CD14-positive monocyte (primary cell): ENCODE results near the gene UNKL. TPM values are rescaled to one million over a fixed set of nuclear protein-coding genes. Genes with fewer than 3 reads are reported as not detected.

Experiments used
- DNase-seq, 3 donors: peaks; one replicate each; pipeline ENCODE4 v3.0.0-alpha.2; 2011 to 2022
- H2AFZ ChIP-seq: 2 replicates; pipeline ENCODE4 v1.6.0; 2012; ENCODE audit warnings: mild to moderate bottlenecking, low read depth, low read length, inconsistent platforms; ENCODE audit not compliant: insufficient read depth, poor library complexity, severe bottlenecking
- H3K27ac ChIP-seq, 2 donors: 1 replicate in 1 of 2; 2 replicates in 1 of 2; pipeline ENCODE4 v1.5.1; 2012 to 2013; ENCODE audit warnings: low read length in 2 of 2, control low read depth in 1 of 2, inconsistent platforms in 1 of 2, low read depth in 1 of 2, mild to moderate bottlenecking in 1 of 2
- H3K27me3 ChIP-seq, 2 donors: one replicate each; pipeline versions ENCODE4 v1.6.0 to v1.6.1; 2011 to 2013; ENCODE audit warnings: low read length in 2 of 2; ENCODE audit not compliant: control insufficient read depth in 2 of 2, insufficient read depth in 2 of 2
- H3K36me3 ChIP-seq, 2 donors: replicated peaks in 1 of 2; 1 replicate in 1 of 2; 2 replicates in 1 of 2; pipeline versions ENCODE4 v1.5.1 to v1.6.1; 2012 to 2013; ENCODE audit warnings: low read length in 2 of 2, control low read depth in 1 of 2, inconsistent platforms in 1 of 2, mild to moderate bottlenecking in 1 of 2; ENCODE audit not compliant: insufficient read depth in 2 of 2, control insufficient read depth in 1 of 2
- H3K4me1 ChIP-seq, 2 donors: 1 replicate in 1 of 2; 2 replicates in 1 of 2; pipeline versions ENCODE4 v1.5.1 to v1.6.1; 2012 to 2013; ENCODE audit warnings: low read length in 2 of 2, control low read depth in 1 of 2, inconsistent platforms in 1 of 2, mild to moderate bottlenecking in 1 of 2, moderate library complexity in 1 of 2; ENCODE audit not compliant: insufficient read depth in 2 of 2, control insufficient read depth in 1 of 2
- H3K4me2 ChIP-seq: replicated peaks from 2 replicates; pipeline ENCODE3; 2012; ENCODE audit warnings: low read length, moderate library complexity, mild to moderate bottlenecking; ENCODE audit not compliant: poor library complexity, severe bottlenecking; ENCODE audit errors: extremely low read depth
- H3K4me3 ChIP-seq, 3 experiments: fragments of 200-600 bp in 1 of 3; sonication (generic) in 1 of 3; replicated peaks in 1 of 3; 1 replicate in 2 of 3; 2 replicates in 1 of 3; pipeline ENCODE4 v1.5.1; 2011 to 2013; ENCODE audit warnings: low read length in 3 of 3, mild to moderate bottlenecking in 3 of 3, control low read depth in 2 of 3, low read depth in 2 of 3, inconsistent platforms in 1 of 3, moderate library complexity in 1 of 3
- H3K79me2 ChIP-seq: 2 replicates; pipeline ENCODE4 v1.6.0; 2012; ENCODE audit warnings: mild to moderate bottlenecking, control low read depth, inconsistent platforms, low read length, moderate library complexity; ENCODE audit not compliant: insufficient read depth
- H3K9ac ChIP-seq: 2 replicates; pipeline ENCODE4 v1.6.0; 2017; ENCODE audit warnings: low read length, mild to moderate bottlenecking; ENCODE audit not compliant: insufficient read depth, poor library complexity, severe bottlenecking
- H3K9me3 ChIP-seq, 2 donors: replicated peaks in 1 of 2; 1 replicate in 1 of 2; 2 replicates in 1 of 2; pipeline versions ENCODE4 v1.5.1 to v1.6.1; 2012 to 2013; ENCODE audit warnings: low read length in 2 of 2, control low read depth in 1 of 2; ENCODE audit not compliant: control insufficient read depth in 1 of 2, insufficient read depth in 1 of 2
- H4K20me1 ChIP-seq: 2 replicates; pipeline ENCODE4 v1.6.0; 2012; ENCODE audit warnings: mild to moderate bottlenecking, low read length, control low read depth, moderate library complexity; ENCODE audit not compliant: insufficient read depth
- H3K27ac Mint-ChIP-seq, 7 donors: one replicate each; pipeline ENCODE4 v1.8.0; 2020; ENCODE audit warnings: mild to moderate bottlenecking in 7 of 7, mixed read lengths in 7 of 7, moderate library complexity in 6 of 7, inconsistent platforms in 2 of 7
- H3K27me3 Mint-ChIP-seq, 3 donors: one replicate each; pipeline ENCODE4 v1.8.0; 2021 to 2022; ENCODE audit warnings: low read depth in 3 of 3, mild to moderate bottlenecking in 3 of 3, mixed read lengths in 3 of 3, moderate library complexity in 3 of 3, inconsistent platforms in 1 of 3
- H3K36me3 Mint-ChIP-seq, 2 donors: one replicate each; pipeline ENCODE4 v1.8.0; 2020; ENCODE audit warnings: mixed read lengths in 2 of 2, inconsistent platforms in 1 of 2, mild to moderate bottlenecking in 1 of 2
- H3K4me1 Mint-ChIP-seq: one replicate; pipeline ENCODE4 v1.8.0; 2020; ENCODE audit warnings: mild to moderate bottlenecking, mixed read lengths
- H3K4me3 Mint-ChIP-seq, 2 donors: one replicate each; pipeline ENCODE4 v1.8.0; 2020; ENCODE audit warnings: mild to moderate bottlenecking in 2 of 2, mixed read lengths in 2 of 2, moderate library complexity in 1 of 2
- H3K9me3 Mint-ChIP-seq, 7 donors: one replicate each; pipeline ENCODE4 v1.8.0; 2020 to 2022; ENCODE audit warnings: mixed read lengths in 7 of 7, mild to moderate bottlenecking in 6 of 7, moderate library complexity in 6 of 7, inconsistent platforms in 2 of 7
- CTCF ChIP-seq: fragments of 200-600 bp; IDR thresholded peaks from one replicate; pipeline ENCODE4 v1.8.0; 2022; ENCODE audit warnings: antibody characterized with exemption, mild to moderate bottlenecking
- WGBS: methylation state at CpG from one replicate; pipeline ENCODE4 v1.1.5; 2013; ENCODE audit warnings: missing lambda C conversion rate; ENCODE audit not compliant: insufficient coverage; 5-methylcytosine and 5-hydroxymethylcytosine counted together
- intact Hi-C, 2 donors: fragments of 100-400 bp; cut with micrococcal nuclease; formaldehyde crosslinking; loops; one replicate each; pipeline versions ENCODE4 v1.15.0 to v1.15.1; 2023
- polyA plus RNA-seq, 3 donors: library from polyadenylated mRNA; depleted of rRNA in 1 of 3; unstranded in 2 of 3; stranded (reverse) in 1 of 3; fragments of 300-500 nt in 2 of 3; fragments of >200 nt in 1 of 3; fragmentation: Illumina TruSeq in 2 of 3; gene quantifications; 1 replicate in 2 of 3; 2 replicates in 1 of 3; pipeline ENCODE4 v1.2.3, GENCODE V29; 2012 to 2021

Gene UNKL
- polyA plus RNA-seq, 3 donors, result 1.2 to 19.9 (median 2.2) TPM

- H3K9ac ChIP-seq, result no peak overlapping the region
- no peak overlapping the region for H2AFZ ChIP-seq
- Mint-ChIP-seq H3K9me3 (peaks cover 0 to 4% (median 1%) of the 10 kb centered on the region in 7 donors), H3K4me3 (no peak overlapping the region), H3K27me3 (peaks cover 1 to 3% (median 3%) of the 10 kb centered on the region in 3 donors), H3K36me3 (peaks cover 29 to 53% of the 10 kb centered on the region in 2 donors), H3K4me1 (no peaks in the 10 kb centered on the region), H3K27ac (no peak overlapping the region)
- peaks cover 0 to 1% of the 10 kb centered on the region in 2 donors for H3K9me3 ChIP-seq
- TF ChIP-seq CTCF, result no peak
- no peak overlapping the region for H3K27ac ChIP-seq
- no peak overlapping the region for H3K4me2 ChIP-seq
- H3K27me3 ChIP-seq, result no peaks in the 10 kb centered on the region
- H3K4me3 ChIP-seq, result no peak overlapping the region
- H4K20me1 ChIP-seq, result peaks cover 66% of the 10 kb centered on the region
- H3K79me2 ChIP-seq, result no peaks in the 10 kb centered on the region
- peaks cover 39 to 49% of the 10 kb centered on the region in 2 donors for H3K36me3 ChIP-seq
- 94% methylated on average over 11 of the region's 15 CpGs for WGBS
- no peak for DNase-seq
- no peaks in the 10 kb centered on the region for H3K4me1 ChIP-seq
- intact Hi-C loops, result no loop called here
These were observed 89.2 kb downstream of the UNKL start for GRCh38 chr16:1325261-1325660.

- Histone ChIP-seq H3K27me3 (no peaks in the 10 kb centered on the region), H3K4me2 (no peak overlapping the region), H2AFZ (no peak overlapping the region), H3K4me1 (no peaks in the 10 kb centered on the region), H3K79me2 (peaks cover 3% of the 10 kb centered on the region), H3K27ac (no peak overlapping the region), H3K9ac (no peak overlapping the region), H3K36me3 (peaks cover 48 to 58% of the 10 kb centered on the region in 2 donors), H3K4me3 (no peak overlapping the region), H4K20me1 (peaks cover 75% of the 10 kb centered on the region), H3K9me3 (no peaks in the 10 kb centered on the region)
- no peak overlapping the region for H3K4me3 Mint-ChIP-seq
- intact Hi-C loops, result no loop called here
- 86% methylated on average over 14 of the region's 22 CpGs for WGBS
- H3K9me3 Mint-ChIP-seq, result peaks cover 0 to 3% (median 0%) of the 10 kb centered on the region in 7 donors
- peaks cover 38 to 62% of the 10 kb centered on the region in 2 donors for H3K36me3 Mint-ChIP-seq
- no peak for TF ChIP-seq CTCF
- H3K4me1 Mint-ChIP-seq, result no peaks in the 10 kb centered on the region
- peak overlapping the region in 2 of 7 donors; percentile 6 to 54 for H3K27ac Mint-ChIP-seq
- H3K27me3 Mint-ChIP-seq, result peaks cover 0 to 3% (median 0%) of the 10 kb centered on the region in 3 donors
- DNase-seq, result no peak
These were observed 90.1 kb downstream of the UNKL start for GRCh38 chr16:1324286-1324826.
